Body of pancreas (tissue), 4 donors: Measurements from ENCODE around the gene SH2D5.

Experiments
- POLR2A ChIP-seq, 3 donors: fragments of 450-650 bp; IDR thresholded peaks; one replicate each; pipeline ENCODE4 v1.6.1; 2016; ENCODE audit warnings: antibody characterized with exemption in 3 of 3, mild to moderate bottlenecking in 2 of 3
- TF ChIP-seq, protein P1 (sequence below), 7 experiments: fragments of 450-650 bp in 4 of 7; fragments of 200-600 bp in 3 of 7; sonication (generic) in 3 of 7; IDR thresholded peaks; one replicate each; pipeline ENCODE4 v1.5.1; 2016 to 2019; ENCODE audit warnings: antibody characterized with exemption in 7 of 7

DNA sequence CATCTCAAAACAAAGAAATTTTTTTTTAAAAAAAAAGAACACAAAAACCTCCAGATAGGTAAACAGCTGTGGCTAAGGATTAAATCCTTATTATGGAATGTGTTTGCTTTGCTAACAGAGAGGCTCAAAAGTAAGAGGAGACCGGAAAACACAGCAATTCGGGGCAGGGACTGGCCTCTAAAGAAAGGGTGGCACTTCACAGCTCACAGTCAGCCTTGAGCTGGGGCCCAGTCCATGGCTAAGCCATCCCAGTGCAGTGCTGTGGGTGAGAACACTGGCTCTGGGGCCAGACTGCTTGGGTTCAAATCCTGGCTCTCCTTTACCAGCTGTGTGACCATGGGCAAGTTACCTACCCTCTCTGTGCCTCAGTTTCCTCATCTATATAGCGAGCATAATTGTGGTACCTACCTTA, 42.9 kb downstream of the SH2D5 start:
- TF ChIP-seq, protein P1, sequence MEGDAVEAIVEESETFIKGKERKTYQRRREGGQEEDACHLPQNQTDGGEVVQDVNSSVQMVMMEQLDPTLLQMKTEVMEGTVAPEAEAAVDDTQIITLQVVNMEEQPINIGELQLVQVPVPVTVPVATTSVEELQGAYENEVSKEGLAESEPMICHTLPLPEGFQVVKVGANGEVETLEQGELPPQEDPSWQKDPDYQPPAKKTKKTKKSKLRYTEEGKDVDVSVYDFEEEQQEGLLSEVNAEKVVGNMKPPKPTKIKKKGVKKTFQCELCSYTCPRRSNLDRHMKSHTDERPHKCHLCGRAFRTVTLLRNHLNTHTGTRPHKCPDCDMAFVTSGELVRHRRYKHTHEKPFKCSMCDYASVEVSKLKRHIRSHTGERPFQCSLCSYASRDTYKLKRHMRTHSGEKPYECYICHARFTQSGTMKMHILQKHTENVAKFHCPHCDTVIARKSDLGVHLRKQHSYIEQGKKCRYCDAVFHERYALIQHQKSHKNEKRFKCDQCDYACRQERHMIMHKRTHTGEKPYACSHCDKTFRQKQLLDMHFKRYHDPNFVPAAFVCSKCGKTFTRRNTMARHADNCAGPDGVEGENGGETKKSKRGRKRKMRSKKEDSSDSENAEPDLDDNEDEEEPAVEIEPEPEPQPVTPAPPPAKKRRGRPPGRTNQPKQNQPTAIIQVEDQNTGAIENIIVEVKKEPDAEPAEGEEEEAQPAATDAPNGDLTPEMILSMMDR (IDR thresholded peaks at IDR 0.05), result no peak
- no peak for TF ChIP-seq POLR2A (IDR thresholded peaks at IDR 0.05)
